ENCODE measurements around the gene CFAP210.
"Not testable (repeated sequence)": the region's sequence is repeated elsewhere in the genome, so short reads cannot be mapped to it uniquely, and the experiment has no call there.

The CFAP210 gene

GRCh38 chr2:169613876-169614275, 80.3 kb downstream of the CFAP210 start:
- H3K4me3 ChIP-seq (ENCODE audit: low read depth, low read length) = no peak overlapping the region
- DNase-seq (ENCODE audit: low read depth) = no peak
- no peak for TF ChIP-seq CTCF (IDR thresholded peaks at IDR 0.05; ENCODE audit: low read depth, low read length, missing control alignments)

GRCh38 chr2:169609264-169609663, 84.9 kb downstream of the CFAP210 start:
- H3K4me3 ChIP-seq (ENCODE audit: low read depth, low read length) = no peak overlapping the region
- DNase-seq (ENCODE audit: low read depth) = no peak
- TF ChIP-seq CTCF (IDR thresholded peaks at IDR 0.05; ENCODE audit: low read depth, low read length, missing control alignments) = no peak

GRCh38 chr2:169599568-169599967, 94.6 kb downstream of the CFAP210 start:
- no peak for TF ChIP-seq CTCF (IDR thresholded peaks at IDR 0.05; ENCODE audit: low read depth, low read length, missing control alignments)

GRCh38 chr2:169598982-169599381, 95.2 kb downstream of the CFAP210 start:
- no peak for DNase-seq (ENCODE audit: low read depth)
- no peak overlapping the region for H3K4me3 ChIP-seq (ENCODE audit: low read depth, low read length)
- TF ChIP-seq CTCF (IDR thresholded peaks at IDR 0.05; ENCODE audit: low read depth, low read length, missing control alignments) = no peak

More at GRCh38 chr2:169599568-169599967, 94.6 kb downstream of the CFAP210 start:
- DNase-seq (ENCODE audit: low read depth) = no peak
- no peak overlapping the region for H3K4me3 ChIP-seq (ENCODE audit: low read depth, low read length)

GRCh38 chr2:169596546-169596945, 97.7 kb downstream of the CFAP210 start:
- DNase-seq (ENCODE audit: low read depth); H3K4me3 ChIP-seq (ENCODE audit: low read depth, low read length): not testable (repeated sequence)

Data from GM12864 (cell line).